Retina (tissue), 1 donor: ENCODE data around the gene CCDC86.
"Not testable (repeated sequence)": the region's sequence is repeated elsewhere in the genome, so short reads cannot be mapped to it uniquely, and the experiment has no call there.

ENCODE experiments used
- DNase-seq: peaks from one replicate; pipeline ENCODE4 v3.0.0-alpha.2; 2016

The CCDC86 gene, protein sequence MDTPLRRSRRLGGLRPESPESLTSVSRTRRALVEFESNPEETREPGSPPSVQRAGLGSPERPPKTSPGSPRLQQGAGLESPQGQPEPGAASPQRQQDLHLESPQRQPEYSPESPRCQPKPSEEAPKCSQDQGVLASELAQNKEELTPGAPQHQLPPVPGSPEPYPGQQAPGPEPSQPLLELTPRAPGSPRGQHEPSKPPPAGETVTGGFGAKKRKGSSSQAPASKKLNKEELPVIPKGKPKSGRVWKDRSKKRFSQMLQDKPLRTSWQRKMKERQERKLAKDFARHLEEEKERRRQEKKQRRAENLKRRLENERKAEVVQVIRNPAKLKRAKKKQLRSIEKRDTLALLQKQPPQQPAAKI

DNA sequence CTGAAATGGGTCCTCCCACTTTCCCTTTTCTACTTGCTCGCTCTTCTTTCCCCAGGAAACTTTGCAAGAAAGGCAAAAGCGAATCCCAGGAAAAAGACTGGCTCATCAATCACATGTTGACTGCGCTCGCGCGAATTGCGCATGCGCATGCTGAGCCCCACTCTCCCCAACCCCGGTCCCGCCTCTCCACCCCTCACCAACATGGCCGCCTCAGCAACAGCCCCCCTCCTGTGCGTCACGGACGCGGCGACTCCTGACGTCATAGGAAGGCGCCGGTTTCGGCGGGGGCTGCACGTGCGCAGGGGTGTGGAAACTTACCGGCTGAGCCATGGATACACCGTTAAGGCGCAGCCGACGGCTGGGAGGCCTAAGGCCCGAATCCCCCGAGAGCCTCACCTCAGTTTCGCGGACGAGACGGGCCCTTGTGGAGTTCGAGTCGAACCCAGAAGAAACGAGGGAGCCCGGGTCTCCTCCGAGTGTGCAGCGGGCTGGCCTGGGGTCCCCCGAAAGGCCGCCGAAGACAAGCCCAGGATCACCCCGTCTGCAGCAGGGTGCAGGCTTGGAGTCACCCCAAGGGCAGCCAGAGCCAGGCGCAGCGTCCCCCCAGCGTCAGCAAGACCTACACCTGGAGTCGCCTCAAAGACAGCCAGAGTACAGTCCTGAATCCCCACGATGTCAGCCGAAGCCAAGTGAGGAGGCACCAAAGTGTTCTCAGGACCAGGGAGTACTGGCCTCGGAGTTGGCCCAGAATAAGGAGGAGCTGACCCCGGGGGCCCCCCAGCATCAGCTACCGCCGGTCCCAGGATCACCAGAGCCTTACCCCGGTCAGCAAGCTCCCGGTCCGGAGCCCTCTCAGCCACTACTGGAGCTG, at the start of gene CCDC86:
Gene CCDC86, plus strand, starts transcription at position 317 of the 871 bp plus-strand sequence. Its CDS starts 12 bp downstream, at position 329.
- peak; percentile 98 for DNase-seq

DNA sequence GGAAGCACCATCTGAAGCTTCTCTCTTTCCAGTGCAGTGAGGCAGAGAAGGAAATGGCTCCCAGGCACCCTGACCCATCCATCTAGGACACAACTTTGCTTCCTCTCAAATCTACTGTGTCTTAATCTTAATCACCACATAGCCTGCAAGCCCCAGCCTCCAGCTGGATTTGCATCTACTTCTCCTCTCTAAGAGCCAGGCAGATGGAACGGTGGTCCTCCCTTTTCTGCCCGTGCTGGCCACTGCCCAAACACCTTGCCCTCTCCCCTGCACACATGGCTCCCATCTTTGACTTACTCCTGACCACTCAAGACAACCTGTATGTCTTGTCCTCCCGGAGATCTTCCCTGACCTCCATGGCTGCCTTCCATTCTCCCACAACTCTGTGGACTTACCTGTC, 49.4 kb upstream of the CCDC86 start:
- no peak for DNase-seq

DNA sequence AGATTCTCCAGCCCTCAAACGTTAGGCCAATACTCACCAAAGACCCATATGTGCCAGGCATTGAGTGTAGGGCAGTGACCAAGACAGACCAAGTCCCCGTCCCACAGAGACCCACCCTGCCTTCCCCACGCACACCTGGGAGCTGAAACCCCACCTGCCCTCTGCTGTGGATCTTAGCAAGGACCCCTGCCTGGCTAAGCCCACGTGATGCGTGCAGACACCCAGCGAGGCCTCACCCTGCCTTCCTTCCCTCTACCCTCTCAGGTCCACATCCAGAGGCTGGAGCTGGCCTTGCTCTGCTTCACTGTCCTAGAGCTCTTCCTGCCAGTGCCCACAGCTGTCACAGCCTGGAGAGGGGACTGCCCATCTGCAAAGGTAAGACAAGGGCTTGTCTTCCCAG, 46.6 kb upstream of the CCDC86 start:
- no peak for DNase-seq

DNA sequence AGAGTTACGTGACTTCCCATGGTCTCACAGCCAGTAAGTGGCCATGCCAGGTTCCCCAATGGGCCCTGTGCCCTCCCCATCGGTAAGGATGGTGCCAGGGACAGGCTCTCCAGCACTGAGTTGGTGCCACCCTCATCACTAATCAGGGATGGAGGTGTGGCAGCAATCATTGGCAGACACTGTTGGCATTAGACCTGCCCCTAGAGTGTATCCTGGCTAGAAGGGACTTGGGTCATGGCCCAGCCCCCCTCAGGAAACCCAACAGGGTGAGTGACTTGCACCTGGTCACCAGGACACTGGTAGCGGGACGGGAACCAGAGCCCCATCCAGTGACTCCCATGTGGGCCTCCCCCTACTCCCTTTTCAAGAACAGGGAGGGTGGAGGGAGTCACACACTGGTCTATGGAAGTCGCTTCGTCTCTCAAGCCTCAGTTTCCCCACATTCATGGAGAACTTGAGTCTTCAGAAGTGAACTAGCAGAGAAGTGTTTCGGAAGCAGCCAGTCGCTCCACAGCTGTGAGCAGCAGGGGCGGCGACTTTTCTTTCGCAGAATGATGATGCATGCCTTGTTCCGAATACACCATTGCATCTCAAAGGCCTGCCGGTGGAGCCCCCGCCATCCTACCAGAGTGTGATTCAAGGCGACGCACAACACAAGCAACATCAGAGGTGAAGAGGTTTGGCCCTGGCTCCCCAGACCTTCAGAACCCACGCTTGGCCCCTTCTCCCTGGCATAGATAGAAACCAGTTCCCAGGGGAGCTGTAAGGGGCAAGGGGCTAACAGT, 43.9 kb upstream of the CCDC86 start:
- DNase-seq, result no peak

DNA sequence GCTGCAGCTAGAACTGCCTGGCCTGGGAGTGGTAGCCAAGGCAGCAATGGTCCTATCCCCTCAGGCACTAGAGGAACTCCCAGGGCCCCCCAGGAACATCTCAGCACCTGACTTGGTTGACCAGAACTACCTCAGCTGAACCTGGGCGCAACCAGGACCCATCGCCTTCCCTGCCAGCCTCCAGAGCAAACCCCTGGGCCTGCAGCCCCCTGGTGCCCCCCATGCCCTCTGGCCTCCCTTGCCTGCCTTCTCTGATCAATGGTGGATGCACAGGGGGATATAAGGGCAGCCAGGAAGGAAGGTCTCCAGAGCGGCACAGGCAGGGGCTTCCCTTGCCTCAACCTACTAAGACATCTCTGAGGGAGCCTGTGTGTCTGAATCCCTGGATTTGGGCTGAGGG, 43.3 kb upstream of the CCDC86 start:
- DNase-seq, result no peak

DNA sequence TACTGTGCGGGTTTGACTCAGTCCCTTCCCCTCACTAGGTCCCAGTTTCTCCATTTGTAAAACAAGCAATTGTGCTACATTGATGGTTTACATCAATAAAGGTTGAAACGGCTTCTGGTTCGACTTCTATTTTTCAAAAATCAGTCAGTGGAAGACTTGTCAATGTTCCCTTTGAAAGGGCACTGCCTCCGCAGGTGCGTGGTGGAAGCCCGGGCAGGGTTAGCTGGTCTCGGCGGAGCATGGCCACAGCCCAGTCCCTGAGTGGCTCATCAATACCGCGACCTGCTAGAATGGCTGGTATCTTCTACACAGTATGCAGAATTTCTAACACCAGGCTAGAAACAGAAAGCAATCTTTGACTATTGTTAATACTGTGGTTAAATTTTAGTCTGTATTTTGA, 40.7 kb upstream of the CCDC86 start:
- no peak for DNase-seq

DNA sequence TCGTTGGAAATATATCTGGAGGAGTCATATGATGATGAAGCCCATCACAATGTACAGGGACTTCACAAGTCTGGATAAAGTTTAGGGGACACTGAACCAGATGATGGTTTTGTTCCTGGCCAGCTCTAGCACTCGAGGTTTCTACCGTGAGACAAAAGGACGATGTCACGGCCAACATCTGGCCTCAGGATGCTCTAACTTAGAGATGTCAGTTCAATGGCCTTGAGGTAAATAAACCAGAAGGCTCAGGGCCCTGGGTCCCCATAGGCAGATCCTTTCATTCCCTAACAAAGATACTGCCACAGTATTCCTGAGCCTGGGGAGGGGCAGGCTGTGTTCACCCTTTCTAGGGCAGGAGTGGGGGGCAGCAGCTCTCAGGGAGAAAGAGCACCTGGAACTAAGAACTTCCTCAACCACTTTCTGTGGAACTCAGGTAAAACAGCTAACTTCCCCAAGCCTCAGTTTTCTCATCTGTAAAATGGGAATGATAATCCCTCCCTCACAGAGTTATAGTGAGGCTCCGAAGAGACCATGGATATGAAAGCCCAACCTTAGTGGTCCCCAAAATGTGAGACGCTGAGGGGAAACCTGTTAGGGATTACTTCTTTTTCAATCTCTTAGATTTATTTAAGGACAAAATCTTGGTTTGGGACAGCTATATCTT, 38.5 kb upstream of the CCDC86 start:
- no peak for DNase-seq

DNA sequence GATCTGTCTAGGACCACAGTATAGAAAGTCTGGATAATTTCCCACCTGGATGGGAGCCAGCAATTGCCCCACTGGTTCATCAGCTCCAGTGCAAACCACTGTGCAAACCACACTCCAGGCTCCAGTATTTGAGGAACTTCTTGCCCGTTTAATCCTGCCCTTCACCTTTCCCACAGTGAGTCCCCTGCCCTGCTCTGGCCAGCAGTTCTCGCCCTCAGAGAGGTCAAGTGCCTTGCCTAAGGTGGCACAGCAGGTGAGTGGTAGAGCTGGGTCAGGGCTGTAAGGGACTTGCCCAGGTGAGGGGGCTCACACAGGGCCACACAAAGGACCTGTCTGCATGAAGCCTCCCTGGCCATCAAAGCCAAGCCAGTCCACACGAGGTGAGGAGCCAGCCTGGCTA, 32.7 kb upstream of the CCDC86 start:
- no peak for DNase-seq

DNA sequence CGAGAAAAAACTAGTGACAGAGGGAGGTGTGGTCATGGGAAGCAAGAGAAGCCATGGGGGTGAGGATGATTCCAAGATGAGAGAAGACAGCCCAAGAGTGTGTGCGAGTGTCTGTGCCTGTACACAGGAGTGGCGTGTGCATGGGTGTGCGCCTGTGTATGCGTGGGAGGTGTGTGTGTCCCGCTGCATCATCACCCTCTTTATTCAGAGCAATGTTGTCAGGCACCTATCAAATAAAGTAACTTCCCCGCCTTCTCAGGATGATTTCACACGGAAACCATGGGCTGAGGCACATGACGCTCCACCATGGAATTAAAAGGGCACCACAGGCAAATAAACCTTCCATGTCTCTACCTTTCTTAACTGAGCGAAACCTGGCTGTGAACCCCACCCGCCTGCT, 32.2 kb upstream of the CCDC86 start:
- DNase-seq, result no peak

DNA sequence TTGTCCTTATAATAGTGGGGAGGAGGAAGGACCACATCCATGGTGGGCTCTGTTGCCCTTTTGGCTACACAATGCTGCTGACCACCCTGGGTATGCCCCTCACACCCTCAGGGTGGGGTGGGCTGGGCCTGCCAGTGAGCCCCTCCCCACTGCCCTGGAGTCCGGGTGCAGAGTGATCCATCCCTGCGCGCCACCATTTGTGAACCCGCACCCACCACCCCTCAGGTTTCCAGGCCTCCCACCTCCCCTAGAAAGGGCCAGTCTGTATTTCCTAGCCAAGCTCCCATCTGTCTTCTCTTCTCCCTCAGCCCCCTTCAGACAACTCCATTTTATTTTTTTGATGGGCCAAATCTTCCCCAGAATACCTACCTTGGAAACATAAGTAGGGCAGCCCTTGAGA, 31.8 kb upstream of the CCDC86 start:
- DNase-seq, result no peak

DNA sequence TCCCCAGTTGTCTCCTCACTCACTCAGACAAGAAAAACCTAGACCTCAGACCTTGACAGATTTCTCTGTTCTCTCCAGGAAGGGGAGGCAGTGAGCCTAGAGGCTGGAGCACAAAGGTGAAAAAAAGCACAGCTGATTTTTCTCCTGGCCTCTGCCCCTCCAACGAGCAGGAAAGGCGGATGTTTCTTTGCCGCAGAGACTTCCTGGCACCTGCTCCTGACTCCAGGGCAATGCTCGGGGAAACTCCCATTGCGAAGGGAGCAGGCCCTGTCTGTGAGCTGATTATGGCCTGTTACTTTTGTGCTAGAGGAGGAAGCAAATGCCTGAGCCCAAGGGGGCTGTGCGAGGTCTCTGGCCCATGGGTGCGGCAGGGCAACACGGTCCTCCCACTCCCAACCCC, 31.3 kb upstream of the CCDC86 start:
- DNase-seq, result no peak

DNA sequence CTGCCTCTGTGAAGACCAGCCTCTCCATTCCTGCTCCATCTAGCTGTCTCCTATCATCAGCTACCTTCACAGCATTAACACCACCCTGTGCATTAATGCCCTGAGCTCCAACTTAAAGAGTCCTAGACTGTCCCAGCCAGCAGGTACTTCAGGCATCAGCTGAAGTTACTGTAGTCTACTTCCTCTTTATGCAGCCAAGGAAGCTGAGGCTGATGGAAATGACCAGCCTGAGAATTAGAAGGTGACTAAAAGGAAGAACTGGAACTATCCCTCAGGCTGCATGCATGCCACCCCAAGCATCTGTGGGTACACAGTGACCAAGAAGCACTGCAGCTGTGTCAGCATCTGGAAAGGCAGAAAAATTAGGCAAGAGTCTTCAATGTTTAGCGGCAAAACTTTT, 28.6 kb upstream of the CCDC86 start:
- no peak for DNase-seq

DNA sequence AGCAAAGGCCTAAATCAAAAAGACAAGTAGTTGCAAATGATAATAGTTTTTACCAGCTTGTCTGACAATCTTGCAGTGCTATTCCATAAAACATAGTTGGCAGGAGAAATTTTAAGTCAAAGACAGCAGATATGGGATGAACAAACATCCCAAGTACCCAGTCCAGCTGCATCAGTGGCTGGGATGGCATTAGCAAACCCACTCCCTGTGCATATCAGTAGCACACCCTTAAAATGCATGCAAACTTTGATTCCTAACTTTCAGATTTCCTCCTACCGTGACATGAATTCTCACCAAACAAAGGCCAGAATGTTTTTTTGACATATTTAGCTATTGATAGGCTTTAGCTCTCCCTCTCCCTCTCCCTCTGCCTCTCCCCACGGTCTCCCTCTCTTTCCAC, 27.8 kb upstream of the CCDC86 start:
- no peak for DNase-seq

DNA sequence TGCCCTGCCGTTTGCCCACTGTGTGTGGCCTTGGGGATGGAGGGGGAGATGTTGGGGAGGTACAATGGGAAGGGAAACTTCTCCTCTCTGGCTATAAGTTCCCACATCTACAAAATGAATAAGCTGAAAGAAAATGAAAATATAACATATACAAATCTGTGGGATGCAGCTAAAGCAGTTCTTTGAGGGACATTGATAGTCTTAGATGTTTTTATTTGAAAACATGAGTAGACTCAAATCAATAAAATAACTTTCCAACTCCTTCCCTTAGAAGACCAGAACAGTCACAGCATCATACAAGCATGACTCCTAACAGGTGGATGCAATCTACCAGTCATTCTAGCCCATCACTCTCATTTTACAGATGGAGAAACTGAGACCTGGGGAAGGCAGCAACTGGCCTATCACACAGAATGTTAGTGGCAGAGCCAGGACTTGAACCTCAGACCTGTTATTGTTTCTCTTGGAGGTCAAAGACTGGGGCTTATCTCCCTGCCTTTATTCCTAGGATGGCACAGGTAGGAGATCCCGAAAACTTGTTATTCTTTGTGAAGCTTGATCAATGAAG, 25.2 kb upstream of the CCDC86 start:
- no peak for DNase-seq

DNA sequence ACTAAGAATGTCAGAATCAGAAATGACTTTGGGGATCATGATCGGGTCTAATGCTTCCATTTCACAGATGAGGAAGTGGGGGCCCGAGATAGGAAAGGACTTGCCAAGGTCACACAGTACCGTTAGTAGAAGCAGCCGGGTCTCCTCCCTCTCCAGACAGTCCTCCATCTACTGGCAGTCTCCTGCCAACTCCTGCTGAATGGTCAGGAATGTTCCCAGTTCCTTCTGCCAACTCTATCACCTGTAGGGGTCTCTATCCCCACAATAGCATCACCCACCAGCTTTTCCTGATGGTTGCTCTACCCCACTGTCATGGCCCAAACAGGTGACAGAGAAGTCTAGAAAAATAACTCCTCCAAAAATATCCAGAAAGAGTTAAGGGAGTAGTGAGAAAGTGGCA, 23.9 kb upstream of the CCDC86 start:
- no peak for DNase-seq

DNA sequence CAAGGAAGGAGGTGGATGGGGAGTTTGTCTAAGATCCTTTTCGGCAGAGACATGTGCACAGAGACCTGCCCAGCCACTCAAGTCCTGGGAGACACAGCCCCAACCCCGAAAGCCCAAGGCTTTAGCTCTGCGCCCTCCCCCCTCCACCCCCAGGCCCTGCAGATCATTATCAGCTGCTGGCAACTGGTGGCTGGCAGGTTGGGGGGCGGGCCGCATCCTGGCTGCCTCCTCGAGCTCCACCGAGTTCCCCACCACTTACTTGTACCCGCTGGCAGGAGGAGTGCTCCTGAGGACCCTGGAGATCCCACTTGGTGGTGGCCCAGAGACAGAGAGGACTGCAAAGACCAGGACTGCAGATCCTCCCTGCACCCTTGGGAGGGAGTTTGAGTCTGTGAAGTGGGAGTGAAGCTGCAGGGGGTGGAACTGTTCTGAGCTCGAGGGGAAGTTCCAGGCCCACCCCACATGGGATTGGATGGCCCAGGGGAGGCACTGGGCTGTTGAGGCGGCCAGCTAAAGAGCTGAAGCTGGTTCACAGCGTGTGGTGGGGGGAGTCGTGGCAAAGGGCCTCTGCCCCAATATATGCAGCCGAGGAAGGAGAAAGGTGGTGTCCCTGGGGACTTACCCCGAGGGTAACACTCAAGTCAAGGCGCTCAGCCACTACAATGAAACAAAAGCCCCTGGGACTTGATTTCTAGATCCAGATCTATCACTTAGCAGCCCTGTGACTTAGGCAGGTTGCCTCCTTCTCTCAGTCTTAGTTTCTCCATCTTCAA, 19.9 kb upstream of the CCDC86 start:
- no peak for DNase-seq

DNA sequence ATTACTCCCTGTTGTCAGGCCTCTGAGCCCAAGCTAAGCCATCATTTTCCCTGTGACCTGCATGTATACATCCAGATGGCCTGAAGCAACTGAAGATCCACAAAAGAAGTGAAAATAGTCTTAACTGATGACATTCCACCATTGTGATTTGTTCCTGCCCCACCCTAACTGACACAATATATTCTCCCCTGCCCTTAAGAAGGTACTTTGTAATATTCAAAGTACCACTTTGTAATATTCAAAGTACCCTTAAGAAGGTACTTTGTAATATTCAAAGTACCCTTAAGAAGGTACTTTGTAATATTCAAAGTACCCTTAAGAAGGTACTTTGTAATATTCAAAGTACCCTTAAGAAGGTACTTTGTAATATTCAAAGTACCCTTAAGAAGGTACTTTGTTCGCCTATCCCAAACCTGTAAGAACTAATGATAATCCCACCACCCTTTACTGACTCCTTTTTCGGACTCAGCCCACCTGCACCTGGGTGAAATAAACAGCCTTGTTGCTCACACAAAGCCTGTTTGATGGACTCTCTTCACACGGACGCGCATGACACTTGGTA, 18.1 kb upstream of the CCDC86 start:
- not testable (repeated sequence) for DNase-seq

DNA sequence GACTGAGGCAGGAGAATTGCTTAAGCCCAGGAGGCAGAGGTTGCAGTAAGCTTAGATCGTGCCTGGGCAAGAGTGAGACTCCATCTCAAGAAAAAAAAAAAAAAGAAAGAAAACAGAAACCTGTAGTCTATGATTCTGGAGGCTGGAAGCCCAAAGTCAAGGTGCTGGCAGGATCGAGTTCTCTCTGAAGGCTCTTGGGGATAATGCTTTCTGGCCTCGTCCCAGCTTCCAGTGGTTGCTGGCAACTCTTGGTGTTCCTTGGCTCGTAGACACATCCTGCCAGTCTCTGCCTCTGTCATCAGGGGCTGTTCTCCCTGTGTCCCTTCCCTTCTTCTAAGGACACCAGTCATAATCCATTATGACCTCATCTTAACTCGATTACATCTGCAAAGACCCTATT, 16.8 kb upstream of the CCDC86 start:
- no peak for DNase-seq

DNA sequence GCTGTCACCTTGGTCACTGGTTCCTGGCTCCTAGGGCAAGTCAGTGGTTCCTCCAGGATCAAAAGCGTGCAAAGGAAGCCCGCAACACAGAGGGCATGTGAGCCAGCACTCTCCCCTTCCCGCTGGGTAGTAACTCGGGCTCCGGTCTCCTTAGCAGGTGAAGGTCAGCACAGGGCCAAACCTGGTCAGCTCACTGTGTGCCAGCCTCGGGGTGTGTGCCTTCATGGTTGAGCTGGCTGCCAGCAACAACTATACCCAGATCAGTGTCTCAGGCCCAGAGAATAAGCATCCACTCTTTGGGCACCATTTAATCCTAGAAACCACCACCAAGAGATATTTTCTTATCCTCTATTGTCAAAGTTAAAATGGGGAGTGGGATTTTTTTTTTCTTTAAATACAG, 16.1 kb upstream of the CCDC86 start:
- no peak for DNase-seq

DNA sequence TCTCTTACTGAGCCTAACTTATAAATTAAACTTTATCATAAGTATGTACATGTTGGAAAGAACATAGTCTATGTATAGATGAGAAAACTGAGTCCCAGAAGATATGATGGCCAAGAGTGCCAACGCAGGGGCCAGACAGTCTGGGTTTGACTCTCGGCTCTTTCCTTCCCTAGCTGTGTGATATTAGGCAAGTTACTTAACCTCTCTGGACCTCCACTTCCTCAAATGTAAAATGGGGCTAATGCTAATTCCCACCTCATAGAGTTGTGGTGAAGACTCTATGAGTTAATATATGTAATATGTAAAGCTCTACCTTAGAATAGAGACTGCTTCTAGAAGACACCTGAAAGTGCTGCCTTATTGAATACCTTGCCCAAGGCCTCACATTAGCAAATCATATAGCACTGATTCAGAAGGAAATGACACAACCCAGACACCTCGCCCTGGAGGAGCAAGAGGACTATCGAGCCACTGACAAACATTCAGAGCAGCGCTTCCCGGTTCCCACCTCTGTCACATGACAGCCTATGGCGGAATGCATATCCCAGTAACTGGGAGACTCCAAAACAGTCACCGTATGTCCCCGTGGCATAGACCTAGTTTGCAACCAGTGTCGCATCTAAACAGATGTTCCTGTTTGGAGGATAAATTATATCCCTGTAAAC, 11.3 kb upstream of the CCDC86 start:
- no peak for DNase-seq

DNA sequence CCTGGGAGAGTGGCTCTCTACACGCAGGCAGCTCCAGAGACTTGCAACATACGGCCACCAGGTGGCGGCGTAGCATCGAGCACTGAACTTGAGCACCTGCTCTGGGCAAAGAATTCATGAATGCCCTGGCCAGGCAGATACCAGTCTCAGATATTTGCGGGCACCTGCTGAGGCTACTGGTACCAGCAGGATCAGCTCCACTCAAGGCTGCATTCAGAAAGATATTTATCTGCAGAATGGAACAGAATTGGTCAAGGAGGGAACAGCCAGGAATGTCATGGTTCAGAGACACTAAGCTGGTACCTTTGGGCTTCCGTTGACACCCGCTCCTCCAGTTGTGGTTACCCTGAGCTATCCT, 10.8 kb upstream of the CCDC86 start:
- peak; percentile 78 for DNase-seq
